Measurements from ENCODE around the gene TMEM127. TPM values are rescaled to one million over a fixed set of nuclear protein-coding genes. Genes with fewer than 3 reads are reported as not detected.
A peak's percentile ranks its signal among the peaks of the same experiment; 100 is the strongest.

TMEM127 gene
- total and polyA plus RNA-seq, 2 donors (not counting 1 experiment from before 2014, with no cell fraction given), result 21.5 to 48.0 TPM

- intact Hi-C loops (cut with micrococcal nuclease), result no loop called here
- Mint-ChIP-seq H3K4me1 (peaks cover 66% of the 10 kb centered on the region), H3K27me3 (no peaks in the 10 kb centered on the region), H3K9me3 (ENCODE audit: insufficient read depth) (no peaks in the 10 kb centered on the region), H3K27ac (peak overlapping the region; percentile 92), H3K4me3 (peak overlapping the region; percentile 77)
- CTCF ChIA-PET, result interaction anchor here (1.0 to 4.2 kb wide), 4 partner anchors 10 to 264 kb away, joined by 3 to 17 read pairs (median 7); partner anchors contain the start of genes CIAO1 and TMEM127
- H3K27ac ChIP-seq (ENCODE audit: low read length in 2 of 2), result peak overlapping the region; percentile 50 to 64
- peaks cover 64 to 74% of the 10 kb centered on the region in 2 donors for H3K4me1 ChIP-seq (ENCODE audit: control insufficient read depth in 2 of 2, insufficient read depth in 2 of 2, low read length in 2 of 2)
- peak overlapping the region; percentile 18 for H2AFZ ChIP-seq (ENCODE audit: insufficient read depth, low read depth, low read length, poor library complexity, severe bottlenecking)
- DNase-seq (peak; percentile 54), ATAC-seq (ENCODE audit: low read depth) (no peak)
- no peaks in the 10 kb centered on the region for H3K9me3 ChIP-seq (ENCODE audit: control extremely low read depth in 1 of 3, control insufficient read depth in 2 of 3, insufficient read depth in 1 of 3, low read length in 2 of 3)
- peaks cover 0 to 54% of the 10 kb centered on the region in 2 experiments for H3K36me3 ChIP-seq (replicated peaks in 1 of 2; ENCODE audit: control extremely low read depth in 1 of 2, control insufficient read depth in 1 of 2, extremely low read depth in 1 of 2, insufficient read depth in 2 of 2, low read length in 1 of 2)
- peak overlapping the region; percentile 12 for H3K9ac ChIP-seq (ENCODE audit: low read length)
- POLR2A ChIA-PET, result interaction anchor here (0.7 to 1.5 kb wide), 4 partner anchors 13 to 840 kb away, joined by 3 to 6 read pairs (median 4); partner anchors contain the start of gene STARD7
- peaks cover 27% of the 10 kb centered on the region for H4K20me1 ChIP-seq (ENCODE audit: control insufficient read depth, insufficient read depth, low read length, poor library complexity, severe bottlenecking)
- peak overlapping the region in 4 of 5 experiments; percentile 1 to 29 (median 19) for H3K4me3 ChIP-seq (ENCODE audit: control extremely low read depth in 1 of 5, extremely low read depth in 1 of 5, insufficient read depth in 1 of 5, low read depth in 2 of 5, low read length in 4 of 5)
- no peaks in the 10 kb centered on the region for H3K27me3 ChIP-seq (replicated peaks in 1 of 4; ENCODE audit: control extremely low read depth in 1 of 4, control insufficient read depth in 3 of 4, insufficient read depth in 4 of 4, low read length in 3 of 4)
- peak overlapping the region; percentile 58 for H3K4me2 ChIP-seq (replicated peaks; ENCODE audit: low read depth, low read length, poor library complexity, severe bottlenecking)
- H3K79me2 ChIP-seq (ENCODE audit: control insufficient read depth, insufficient read depth, low read length), result peaks cover 77% of the 10 kb centered on the region
- 5% methylated on average over 3 of the region's 6 CpGs for WGBS (ENCODE audit: insufficient coverage)
- TF ChIP-seq EZH2 (IDR thresholded peaks at IDR 0.05; ENCODE audit: borderline replicate concordance, insufficient read depth, low read depth, low read length, poor library complexity, severe bottlenecking) (no peak), CTCF (IDR thresholded peaks at IDR 0.05) (no peak)
Observed at GRCh38 chr2:96256611-96257113, 9.1 kb downstream of the TMEM127 start.

GRCh38 chr2:96254571-96254970 lies 11.2 kb downstream of the TMEM127 start:
- Mint-ChIP-seq H3K4me3 (no peak overlapping the region), H3K9me3 (ENCODE audit: insufficient read depth) (no peaks in the 10 kb centered on the region), H3K4me1 (peaks cover 46% of the 10 kb centered on the region), H3K27ac (peak overlapping the region; percentile 59), H3K27me3 (no peaks in the 10 kb centered on the region)
- TF ChIP-seq EZH2 (IDR thresholded peaks at IDR 0.05; ENCODE audit: borderline replicate concordance, insufficient read depth, low read depth, low read length, poor library complexity, severe bottlenecking) (no peak), CTCF (IDR thresholded peaks at IDR 0.05) (no peak)
- peaks cover 0 to 70% of the 10 kb centered on the region in 2 experiments for H3K36me3 ChIP-seq (replicated peaks in 1 of 2; ENCODE audit: control extremely low read depth in 1 of 2, control insufficient read depth in 1 of 2, extremely low read depth in 1 of 2, insufficient read depth in 2 of 2, low read length in 1 of 2)
- H3K27ac ChIP-seq (ENCODE audit: low read length in 2 of 2), result peak overlapping the region in 1 of 2 donors; percentile 64
- H3K27me3 ChIP-seq (replicated peaks in 1 of 4; ENCODE audit: control extremely low read depth in 1 of 4, control insufficient read depth in 3 of 4, insufficient read depth in 4 of 4, low read length in 3 of 4), result no peaks in the 10 kb centered on the region
- H3K79me2 ChIP-seq (ENCODE audit: control insufficient read depth, insufficient read depth, low read length), result peaks cover 57% of the 10 kb centered on the region
- DNase-seq (no peak), ATAC-seq (ENCODE audit: low read depth) (no peak)
- intact Hi-C loops (cut with micrococcal nuclease), result no loop called here
- peaks cover 47 to 53% of the 10 kb centered on the region in 2 donors for H3K4me1 ChIP-seq (ENCODE audit: control insufficient read depth in 2 of 2, insufficient read depth in 2 of 2, low read length in 2 of 2)
- no peak overlapping the region for H3K9ac ChIP-seq (ENCODE audit: low read length)
- 39% methylated on average over 9 of the region's 11 CpGs for WGBS (ENCODE audit: insufficient coverage)
- POLR2A ChIA-PET, result no interaction called here
- CTCF ChIA-PET, result interaction anchor here (0.6 to 4.2 kb wide), 6 partner anchors 8 to 262 kb away, joined by 3 to 17 read pairs (median 7); no protein-coding TSS in a partner anchor
- H3K4me2 ChIP-seq (replicated peaks; ENCODE audit: low read depth, low read length, poor library complexity, severe bottlenecking), result peak overlapping the region; percentile 12
- H2AFZ ChIP-seq (ENCODE audit: insufficient read depth, low read depth, low read length, poor library complexity, severe bottlenecking), result no peak overlapping the region
- H3K9me3 ChIP-seq (ENCODE audit: control extremely low read depth in 1 of 3, control insufficient read depth in 2 of 3, insufficient read depth in 1 of 3, low read length in 2 of 3), result no peaks in the 10 kb centered on the region
- peaks cover 11% of the 10 kb centered on the region for H4K20me1 ChIP-seq (ENCODE audit: control insufficient read depth, insufficient read depth, low read length, poor library complexity, severe bottlenecking)
- no peak overlapping the region for H3K4me3 ChIP-seq (ENCODE audit: control extremely low read depth in 1 of 5, extremely low read depth in 1 of 5, insufficient read depth in 1 of 5, low read depth in 2 of 5, low read length in 4 of 5)
